Kidney (tissue), 14 donors: ENCODE results near the gene ZDHHC14. TPM values are rescaled to one million over a fixed set of nuclear protein-coding genes. Genes with fewer than 3 reads are reported as not detected.

Experiments used
- DNase-seq, 5 donors: peaks; one replicate each; pipeline ENCODE4 v3.0.0-alpha.2; 2013 to 2020
- FAIRE-seq: peaks from 2 replicates; lab custom pipeline; 2012; peaks lifted over from hg19 to GRCh38; lab: Jason Lieb, UNC
- H3K27ac ChIP-seq, 2 donors: one replicate each; pipeline ENCODE4 v1.7.0; 2013; ENCODE audit warnings: low read depth in 2 of 2, low read length in 2 of 2, inconsistent platforms in 1 of 2
- H3K27me3 ChIP-seq: one replicate; pipeline ENCODE4 v1.7.1; 2013; ENCODE audit warnings: low read length, inconsistent platforms; ENCODE audit not compliant: control insufficient read depth, insufficient read depth
- H3K36me3 ChIP-seq, 3 donors: one replicate each; pipeline versions ENCODE4 v1.7.0 to v1.7.1; 2013; ENCODE audit warnings: low read length in 3 of 3, control low read depth in 1 of 3, inconsistent platforms in 1 of 3; ENCODE audit not compliant: insufficient read depth in 3 of 3, control insufficient read depth in 2 of 3
- H3K4me1 ChIP-seq, 3 donors: one replicate each; pipeline versions ENCODE4 v1.7.0 to v1.7.1; 2013; ENCODE audit warnings: low read length in 3 of 3, inconsistent platforms in 1 of 3, low read depth in 1 of 3; ENCODE audit not compliant: control insufficient read depth in 2 of 3, insufficient read depth in 2 of 3
- H3K4me3 ChIP-seq, 3 donors: one replicate each; pipeline versions ENCODE4 v1.7.0 to v1.8.1; 2013; ENCODE audit warnings: low read length in 3 of 3, control low read depth in 1 of 3, inconsistent platforms in 1 of 3
- H3K9ac ChIP-seq, 3 donors: one replicate each; pipeline versions ENCODE4 v1.7.0 to v1.7.1; 2013; ENCODE audit warnings: low read length in 3 of 3, control low read depth in 1 of 3, inconsistent platforms in 1 of 3
- H3K9me3 ChIP-seq, 3 donors: one replicate each; pipeline versions ENCODE4 v1.7.0 to v1.7.1; 2013; ENCODE audit warnings: low read length in 3 of 3, control low read depth in 1 of 3, inconsistent platforms in 1 of 3; ENCODE audit not compliant: control insufficient read depth in 2 of 3, insufficient read depth in 1 of 3
- CTCF ChIP-seq: IDR thresholded peaks from 3 replicates; pipeline ENCODE4 v1.5.1; 2012; ENCODE audit warnings: mild to moderate bottlenecking, moderate library complexity, borderline replicate concordance; ENCODE audit not compliant: insufficient read depth; ENCODE audit errors: extremely low read depth
- intact Hi-C: fragments of 100-400 bp; cut with DNase I; formaldehyde crosslinking; loops from one replicate; pipeline ENCODE4 v1.11.1; 2022
- polyA plus RNA-seq: library from polyadenylated mRNA; stranded (reverse); fragments of 350-450 nt; fragmentation: Illumina TruSeq; extraction: RNeasy Lipid Tissue Mini Kit (QIAGEN cat#74804); gene quantifications from one replicate; pipeline ENCODE4 v1.2.3, GENCODE V29; 2014; ENCODE audit warnings: low read depth, low replicate concordance; ENCODE audit not compliant: insufficient read depth
- total RNA-seq: library from RNA; stranded (reverse); fragmentation: NEBNext Ultra II Directional; extraction: Animal tissue kit (Norgen Biotek cat#: 25700); gene quantifications from one replicate; pipeline ENCODE4 v1.2.1, GENCODE V29; 2021
- donor health status: control.
- donor health status: control.
- donor health status: control.
- donor health status: control.
- donor health status: control.
- donor health status: DM: yes; HTN: yes; CAD: no.
- donor health status: Normal renal cell carcinoma (clear cell type).

ZDHHC14 gene
- total and polyA plus RNA-seq, 2 donors from 2014 or later, result 13.5 to 26.7 TPM

GRCh38 chr6:157491571-157492232 lies 110.7 kb downstream of the ZDHHC14 start:
- Histone ChIP-seq H3K27me3 (no peaks in the 10 kb centered on the region), H3K9ac (no peak overlapping the region), H3K9me3 (no peaks in the 10 kb centered on the region), H3K36me3 (no peaks in the 10 kb centered on the region), H3K4me3 (no peak overlapping the region), H3K4me1 (no peaks in the 10 kb centered on the region), H3K27ac (no peak overlapping the region)
- TF ChIP-seq CTCF, result no peak
- FAIRE-seq (no peak), DNase-seq (no peak)
- intact Hi-C loops, result no loop called here

GRCh38 chr6:157492249-157492648 lies 111.3 kb downstream of the ZDHHC14 start:
- no peak overlapping the region for H3K4me3 ChIP-seq
- H3K9me3 ChIP-seq, result no peaks in the 10 kb centered on the region
- FAIRE-seq (no peak), DNase-seq (no peak)
- H3K27me3 ChIP-seq, result no peaks in the 10 kb centered on the region
- TF ChIP-seq CTCF, result no peak
- no peak overlapping the region for H3K9ac ChIP-seq
- no peak overlapping the region for H3K27ac ChIP-seq
- intact Hi-C loops, result no loop called here
- no peaks in the 10 kb centered on the region for H3K36me3 ChIP-seq
- no peaks in the 10 kb centered on the region for H3K4me1 ChIP-seq

GRCh38 chr6:157492741-157493140 lies 111.8 kb downstream of the ZDHHC14 start:
- Histone ChIP-seq H3K27me3 (no peaks in the 10 kb centered on the region), H3K9me3 (no peaks in the 10 kb centered on the region), H3K4me1 (no peaks in the 10 kb centered on the region), H3K36me3 (no peaks in the 10 kb centered on the region), H3K9ac (no peak overlapping the region), H3K27ac (no peak overlapping the region), H3K4me3 (no peak overlapping the region)
- DNase-seq (no peak), FAIRE-seq (no peak)
- TF ChIP-seq CTCF, result no peak
- intact Hi-C loops, result no loop called here

GRCh38 chr6:157493173-157493572 lies 112.2 kb downstream of the ZDHHC14 start:
- no peaks in the 10 kb centered on the region for H3K36me3 ChIP-seq
- no peaks in the 10 kb centered on the region for H3K27me3 ChIP-seq
- no peak overlapping the region for H3K4me3 ChIP-seq
- no peak overlapping the region for H3K27ac ChIP-seq
- no peak for TF ChIP-seq CTCF
- intact Hi-C loops, result no loop called here
- no peaks in the 10 kb centered on the region for H3K4me1 ChIP-seq
- H3K9ac ChIP-seq, result no peak overlapping the region
- no peaks in the 10 kb centered on the region for H3K9me3 ChIP-seq
- no peak for FAIRE-seq
- no peak for DNase-seq
